HG02973 (cell line): Measurements from ENCODE around the gene LRMDA.

ENCODE experiments used
- ATAC-seq: cut with Tn5 transposase; IDR thresholded peaks from one replicate; pipeline ENCODE4 v1.9.1; 2021; ENCODE audit warnings: moderate library complexity; ENCODE audit not compliant: unreplicated experiment

LRMDA gene

DNA sequence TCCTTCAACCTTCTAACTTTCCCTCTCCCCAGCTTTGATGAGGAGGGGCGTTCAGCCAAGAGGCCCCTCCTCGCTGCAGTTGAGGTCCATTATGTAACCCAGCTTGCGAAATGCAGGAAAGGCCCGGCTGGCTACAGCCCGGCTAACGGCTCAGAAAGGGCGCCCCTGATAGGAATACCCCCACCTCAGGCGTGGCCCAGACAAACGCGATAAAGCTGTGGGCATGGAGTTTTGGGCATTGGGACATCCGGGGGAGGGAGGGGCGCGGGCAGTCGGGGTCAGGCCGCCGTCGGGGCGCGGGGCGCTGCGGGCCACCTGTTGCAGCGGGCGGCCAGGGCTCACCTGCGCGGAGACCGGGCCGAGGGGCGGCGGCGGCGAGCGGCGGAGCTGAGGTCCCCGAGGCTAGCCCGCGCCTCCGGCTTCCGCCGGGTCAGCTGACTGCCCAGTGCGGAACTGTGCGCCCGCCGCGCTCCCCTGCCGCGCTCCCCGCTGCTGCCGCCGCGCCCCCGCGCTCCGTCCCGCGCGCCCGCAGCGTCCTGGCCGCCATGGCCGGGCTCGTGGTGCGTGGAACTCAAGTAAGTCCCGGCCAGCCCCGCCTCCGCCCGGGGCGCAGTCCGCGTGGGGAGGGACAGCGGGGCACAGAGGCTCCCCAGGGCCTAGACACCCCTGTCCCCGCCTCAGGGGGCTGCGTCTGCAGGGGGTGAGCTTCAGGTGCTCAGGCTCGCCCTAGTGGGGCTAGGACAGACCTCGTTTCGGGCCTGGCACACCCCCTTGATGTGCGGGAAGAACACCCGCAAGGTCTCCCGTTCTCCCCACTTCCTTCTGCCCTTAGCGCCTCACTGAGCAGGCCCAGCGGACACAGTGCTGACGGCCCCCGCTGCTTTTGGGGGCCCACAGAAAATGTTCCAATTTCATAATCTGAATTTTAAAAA lies at the start of gene LRMDA:
Gene LRMDA, plus strand, starts transcription at position 445 of the 932 bp plus-strand sequence.
- no peak for ATAC-seq

DNA sequence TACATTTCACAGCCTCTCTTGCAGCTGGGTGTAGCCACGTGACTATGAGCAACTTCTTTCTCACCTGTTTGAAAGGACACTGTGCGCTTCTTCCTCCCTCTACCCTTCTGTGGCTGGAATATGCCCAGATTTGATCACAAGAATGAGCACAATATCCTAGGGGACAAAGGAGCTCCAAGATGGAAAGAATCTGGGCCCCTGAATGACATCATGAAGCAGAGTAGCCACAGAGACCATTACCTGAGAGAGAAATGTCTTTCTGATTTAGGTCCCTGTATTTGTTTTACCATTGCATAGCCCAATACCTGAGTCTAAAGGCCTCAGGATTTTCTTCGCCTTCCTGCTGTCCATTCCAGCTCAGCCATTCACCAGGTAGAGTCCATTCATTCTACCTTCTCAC lies 45.3 kb upstream of the LRMDA start:
- ATAC-seq: no peak

- no peak for ATAC-seq
Measured at GRCh38 chr10:75388082-75388481, 43.3 kb upstream of the LRMDA start.

- ATAC-seq: no peak
Measured at GRCh38 chr10:75390178-75390577, 41.2 kb upstream of the LRMDA start.

DNA sequence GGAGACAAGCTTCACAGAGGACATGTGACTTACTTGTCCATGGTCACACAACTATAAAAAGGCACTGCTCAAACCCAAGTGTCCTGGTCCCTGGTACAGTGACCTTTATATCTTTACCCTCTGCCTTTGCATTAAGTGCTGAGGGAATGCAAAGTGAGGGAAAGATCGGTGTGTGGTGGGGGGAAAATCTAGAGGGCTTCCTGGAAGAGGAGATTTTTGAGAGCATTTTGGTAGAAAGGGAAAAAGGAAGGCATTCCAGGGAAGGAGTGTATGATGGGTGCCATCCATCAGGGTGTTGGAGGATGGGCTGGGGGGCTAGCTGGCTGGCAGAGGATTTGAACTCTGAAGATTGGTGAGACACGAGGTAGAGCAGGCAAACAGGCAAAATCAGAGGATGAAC lies 39.2 kb upstream of the LRMDA start:
- ATAC-seq: no peak

GRCh38 chr10:75392744-75393143 lies 38.7 kb upstream of the LRMDA start:
- no peak for ATAC-seq

GRCh38 chr10:75394221-75394620 lies 37.2 kb upstream of the LRMDA start:
- ATAC-seq: no peak

DNA sequence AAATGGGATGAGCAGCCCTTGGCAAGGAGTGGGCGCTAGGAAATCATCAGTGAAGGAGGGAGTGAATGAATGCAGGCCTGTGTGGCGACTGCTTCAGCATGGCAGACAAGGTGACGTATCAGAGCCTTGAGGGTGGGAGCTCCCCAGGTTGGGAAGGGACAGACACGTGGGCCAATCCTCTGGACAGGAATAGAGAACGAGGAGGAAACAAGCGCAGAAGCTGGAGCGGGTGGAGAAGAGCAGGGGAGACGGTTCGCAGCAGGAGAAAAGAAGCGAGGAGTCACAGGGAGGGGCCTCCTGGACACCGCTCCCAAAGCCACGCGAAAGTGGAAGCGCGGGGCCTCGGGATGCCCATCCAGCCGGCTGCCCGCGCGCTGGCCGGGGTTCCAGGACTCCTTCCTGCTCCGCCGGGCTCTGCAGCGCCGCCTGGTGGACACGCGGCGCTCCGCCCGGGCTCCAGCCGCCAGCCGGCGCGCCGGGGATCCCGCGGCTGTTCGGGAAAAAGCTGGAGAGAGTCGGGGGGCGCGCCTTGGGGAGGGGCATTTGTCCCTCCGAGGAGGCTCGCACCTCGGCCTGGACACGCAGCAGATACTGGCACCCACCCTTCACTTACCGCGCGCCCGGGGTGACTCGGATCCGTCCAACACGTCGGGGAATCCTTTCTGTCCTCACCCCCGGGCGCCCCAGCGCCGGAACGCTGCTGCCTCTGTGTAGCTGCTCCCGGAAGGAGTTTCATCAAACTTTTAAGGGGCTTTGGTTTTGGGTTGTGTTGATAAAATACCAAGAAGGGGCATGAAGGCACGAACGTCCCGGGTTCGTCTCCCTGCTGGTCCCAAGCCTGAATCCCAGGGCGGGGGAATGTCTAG lies 36.1 kb upstream of the LRMDA start:
- ATAC-seq: no peak

- ATAC-seq: no peak
Measured at GRCh38 chr10:75395932-75396630, 35.3 kb upstream of the LRMDA start.

DNA sequence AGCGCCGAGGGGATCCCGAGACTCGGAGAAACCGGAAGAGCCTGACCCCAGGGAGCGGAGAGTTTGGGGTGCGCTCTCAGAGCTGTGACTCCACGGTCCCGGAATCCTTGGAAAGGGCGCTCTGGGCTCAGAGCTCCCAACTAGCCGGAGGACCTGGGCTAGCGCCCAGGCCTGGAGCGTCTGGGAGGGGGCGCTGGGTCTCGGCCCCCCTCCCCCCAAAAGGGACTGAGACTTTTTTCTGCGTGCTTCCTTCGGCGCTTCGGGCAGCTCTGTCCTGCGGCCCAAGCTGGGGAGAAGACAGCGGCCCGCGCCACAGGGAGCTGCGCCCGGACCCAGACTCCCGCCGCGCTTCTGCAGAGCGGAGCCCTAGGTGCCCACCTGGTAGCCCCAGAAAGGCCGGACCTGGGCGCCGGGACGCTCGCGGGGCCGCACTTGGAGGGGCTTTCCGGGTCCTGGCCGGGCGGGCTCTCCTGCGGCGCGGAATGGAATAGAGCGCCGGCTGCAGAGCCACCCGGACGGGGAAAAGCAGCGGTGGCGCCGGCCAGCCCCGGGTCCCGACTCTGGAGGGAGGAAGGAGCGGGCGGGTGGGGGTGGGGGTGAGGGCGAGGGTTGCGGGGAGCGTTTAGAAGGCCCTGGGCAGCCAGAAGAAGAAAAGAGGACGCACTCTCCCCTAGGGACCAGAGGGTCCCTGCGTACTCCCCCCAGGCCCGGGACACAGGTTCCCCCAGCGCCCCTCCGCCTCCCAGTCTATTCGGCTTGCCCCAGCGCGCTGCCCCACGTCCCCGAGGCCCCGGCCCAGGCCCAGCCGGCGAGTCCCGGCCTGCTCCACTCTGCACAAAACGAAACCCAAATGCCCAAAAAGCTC lies 34.6 kb upstream of the LRMDA start:
- ATAC-seq: no peak

DNA sequence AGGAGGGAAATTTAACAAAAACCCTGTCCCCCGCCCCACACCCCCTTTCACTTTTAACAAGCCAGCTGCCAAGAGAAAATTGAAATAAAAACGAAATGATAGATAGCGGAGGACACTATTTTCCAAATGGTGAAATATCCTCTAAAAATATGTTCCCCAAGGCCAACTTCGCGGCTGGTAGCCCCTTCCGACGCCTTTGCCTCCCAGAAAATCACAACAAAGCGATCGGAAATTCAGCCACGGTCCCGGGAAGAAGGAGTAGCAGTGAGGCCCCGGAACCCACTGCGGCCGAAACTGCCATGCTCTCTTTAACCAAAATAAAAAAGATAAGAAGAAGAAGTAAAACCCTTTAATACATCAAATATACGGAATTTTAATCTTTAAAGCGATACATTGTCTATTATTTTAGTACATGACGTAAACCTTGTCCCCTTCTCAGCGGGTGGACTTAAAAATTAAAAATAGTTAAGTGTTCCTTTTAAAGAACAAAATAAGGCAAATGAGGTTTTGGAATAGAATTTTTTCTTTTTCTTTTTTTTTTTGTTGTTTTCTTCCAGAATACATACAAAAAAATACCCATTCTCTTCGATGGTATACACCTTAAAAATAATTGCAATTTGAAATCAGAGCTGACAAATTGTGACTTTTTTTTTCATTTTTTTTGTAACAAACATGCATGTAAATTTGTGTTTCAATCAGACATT lies 33.8 kb upstream of the LRMDA start:
- no peak for ATAC-seq

DNA sequence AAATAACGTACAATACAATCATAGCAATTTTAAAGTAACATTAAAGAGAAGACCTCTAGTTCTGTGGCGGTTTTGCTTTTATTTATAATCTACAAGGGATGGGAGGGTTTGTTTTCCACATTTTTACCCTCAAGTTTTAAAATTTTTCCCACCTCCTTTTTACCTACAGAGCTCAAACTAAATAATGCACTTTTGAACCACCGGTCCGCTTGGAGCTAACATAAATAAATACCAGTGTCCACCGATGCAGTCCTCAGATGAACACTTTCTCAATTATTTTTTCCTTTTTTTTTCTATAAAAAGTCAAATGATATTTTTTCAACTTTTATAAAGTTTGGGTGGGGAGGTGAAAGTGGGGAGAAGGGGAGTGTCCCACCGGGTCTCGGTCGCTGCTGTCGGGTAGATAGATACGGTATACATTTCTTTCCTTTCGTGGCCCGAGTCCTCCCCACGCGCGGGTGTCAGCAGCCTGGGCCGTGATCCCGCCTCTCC lies 33.2 kb upstream of the LRMDA start:
- no peak for ATAC-seq

- ATAC-seq: no peak
Measured at GRCh38 chr10:75398692-75399460, 32.5 kb upstream of the LRMDA start.

DNA sequence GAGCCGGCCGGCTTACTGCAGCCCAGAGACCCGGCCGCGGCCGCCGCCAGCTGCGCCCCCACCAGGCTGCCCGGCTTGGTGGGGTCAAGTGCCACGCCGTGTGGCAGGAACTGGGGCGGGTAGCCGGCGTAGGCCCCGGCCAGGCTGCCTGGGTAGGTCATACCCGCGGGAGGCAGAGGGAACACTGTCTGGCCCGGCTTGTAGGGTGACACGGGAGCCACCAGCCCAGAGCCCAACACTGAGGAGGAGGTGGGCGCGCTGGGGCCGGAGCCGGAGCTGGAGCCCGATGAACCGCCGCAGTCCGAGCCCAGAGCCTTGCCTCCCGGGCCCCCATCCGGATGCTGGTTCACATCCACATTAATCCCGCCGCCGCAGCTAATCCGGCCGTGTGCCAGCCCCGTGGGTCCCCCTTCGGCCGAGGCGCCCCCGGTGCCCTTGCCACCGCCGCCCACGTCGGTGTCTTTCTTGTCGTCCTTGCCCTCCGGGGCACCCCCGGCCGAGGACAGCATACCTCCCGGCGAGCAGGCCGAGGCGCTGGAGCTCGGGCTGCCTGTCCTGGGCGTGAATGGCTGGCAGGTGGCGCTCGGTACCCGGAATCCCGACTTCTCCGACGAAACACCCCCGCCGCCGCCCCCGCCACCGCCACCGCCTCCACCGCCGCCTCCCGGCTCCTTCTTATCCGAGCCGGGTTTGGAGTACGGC lies 31.8 kb upstream of the LRMDA start:
- no peak for ATAC-seq

DNA sequence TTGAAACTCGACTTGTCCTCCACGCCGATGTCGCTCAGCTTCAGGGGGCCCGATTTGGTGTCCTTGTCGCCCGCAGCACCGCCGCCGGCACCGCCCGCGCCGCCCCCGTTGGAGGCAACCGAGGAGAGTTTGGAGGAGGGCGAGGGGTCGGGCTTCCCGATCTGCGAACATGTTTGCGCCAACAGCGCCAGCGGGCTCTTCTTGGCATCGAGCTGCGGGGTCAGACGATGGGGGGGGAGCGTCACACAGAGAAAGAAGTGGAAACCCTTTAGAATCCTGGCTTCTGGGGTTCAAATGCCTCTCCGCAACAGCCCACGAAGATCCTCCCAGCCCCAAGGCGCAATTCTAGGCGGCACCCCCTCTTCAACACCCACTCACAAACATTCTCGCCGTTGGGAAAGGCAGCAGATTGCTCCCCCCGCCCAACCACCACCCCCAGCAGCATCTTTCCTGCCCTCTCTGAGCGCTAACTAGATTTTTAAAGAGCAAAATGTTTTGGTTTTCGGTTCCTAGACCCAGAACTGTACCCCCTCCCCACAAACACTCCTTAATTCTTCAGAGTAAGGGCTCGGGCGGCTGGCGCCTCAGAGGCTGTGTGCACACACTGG lies 31.2 kb upstream of the LRMDA start:
- ATAC-seq: no peak

- ATAC-seq: peak; percentile 13
Measured at GRCh38 chr10:75400771-75401568, 30.5 kb upstream of the LRMDA start.
